Neural cell (in vitro differentiated cells): Measurements from ENCODE around the gene ZC3H12C. TPM values are rescaled to one million over a fixed set of nuclear protein-coding genes. Genes with fewer than 3 reads are reported as not detected.

Experiments
- H2AFZ ChIP-seq: fragments of 200-600, 300-800 bp; sonication (generic), shearing (Covaris generic); 2 replicates; pipeline ENCODE4 v1.6.0; 2014; ENCODE audit warnings: low read depth, mild to moderate bottlenecking, antibody characterized with exemption, low read length, moderate library complexity
- H3F3A ChIP-seq: fragments of 200-600 bp; shearing (Covaris generic); 2 replicates; pipeline ENCODE4 v1.6.1; 2016; ENCODE audit warnings: mild to moderate bottlenecking, moderate library complexity, mixed read lengths, antibody characterized with exemption, low read length; ENCODE audit not compliant: insufficient read depth, poor library complexity, severe bottlenecking
- H3K27ac ChIP-seq: fragments of 200-600, 300-800 bp; sonication (generic), shearing (Covaris generic); 2 replicates; pipeline ENCODE4 v1.5.1; 2014; ENCODE audit warnings: mild to moderate bottlenecking, low read length, moderate library complexity
- H3K27me3 ChIP-seq: fragments of 300-800, 200-600 bp; sonication (generic), shearing (Covaris generic); 2 replicates; pipeline ENCODE4 v1.6.0; 2014; ENCODE audit warnings: mild to moderate bottlenecking, low read depth, low read length, moderate library complexity; ENCODE audit not compliant: insufficient read depth
- H3K36me3 ChIP-seq: fragments of 300-800, 200-600 bp; sonication (generic), shearing (Covaris generic); 2 replicates; pipeline ENCODE4 v1.5.1; 2014; ENCODE audit warnings: mild to moderate bottlenecking, antibody characterized with exemption, low read length, moderate library complexity; ENCODE audit not compliant: insufficient read depth
- H3K4me2 ChIP-seq: fragments of 300-800, 200-600 bp; sonication (generic), shearing (Covaris generic); 2 replicates; pipeline ENCODE4 v1.6.0; 2014; ENCODE audit warnings: mild to moderate bottlenecking, low read length
- H3K4me3 ChIP-seq: fragments of 300-800, 200-600 bp; sonication (generic), shearing (Covaris generic); 2 replicates; pipeline ENCODE4 v1.5.1; 2014; ENCODE audit warnings: mild to moderate bottlenecking, low read length, moderate library complexity
- H3K79me2 ChIP-seq: fragments of 200-600 bp; shearing (Covaris generic); replicated peaks from 2 replicates; pipeline ENCODE4 v1.6.0; 2014; ENCODE audit warnings: mild to moderate bottlenecking, low read length, moderate library complexity; ENCODE audit not compliant: insufficient read depth
- H3K9ac ChIP-seq: fragments of 300-800, 200-600 bp; sonication (generic), shearing (Covaris generic); 2 replicates; pipeline ENCODE4 v1.6.1; 2016; ENCODE audit warnings: mild to moderate bottlenecking, low read length, mixed read lengths
- H3K9me2 ChIP-seq: fragments of 200-600 bp; shearing (Covaris generic); 2 replicates; pipeline ENCODE4 v1.6.1; 2016; ENCODE audit warnings: mild to moderate bottlenecking, low read length, mixed read lengths; ENCODE audit not compliant: insufficient read depth
- H3K9me3 ChIP-seq: fragments of 200-600, 300-800 bp; sonication (generic), shearing (Covaris generic); 2 replicates; pipeline ENCODE4 v1.6.1; 2016; ENCODE audit warnings: mild to moderate bottlenecking, mixed run types, low read length, moderate library complexity, mixed read lengths
- H4K20me1 ChIP-seq: fragments of 200-600 bp; shearing (Covaris generic); 2 replicates; pipeline ENCODE4 v1.6.1; 2016; ENCODE audit warnings: mild to moderate bottlenecking, mixed run types; ENCODE audit not compliant: insufficient read depth
- CTCF ChIP-seq: fragments of 450-650 bp; IDR thresholded peaks from 2 replicates; pipeline ENCODE4 v1.5.1; 2014; ENCODE audit warnings: antibody characterized with exemption, mild to moderate bottlenecking, moderate library complexity; ENCODE audit not compliant: poor library complexity, severe bottlenecking
- EP300 ChIP-seq: fragments of 450-650 bp; conservative IDR thresholded peaks from 2 replicates; pipeline ENCODE4 v1.6.1; 2014; ENCODE audit warnings: antibody characterized with exemption, mild to moderate bottlenecking, moderate library complexity; ENCODE audit not compliant: poor library complexity, severe bottlenecking
- EZH2 ChIP-seq: fragments of 200-600, 300-800 bp; shearing (Covaris generic), sonication (generic); IDR thresholded peaks from 2 replicates; pipeline ENCODE4 v1.6.1; 2014; ENCODE audit warnings: antibody characterized with exemption, low read length, borderline replicate concordance, mild to moderate bottlenecking; ENCODE audit not compliant: insufficient read depth, poor library complexity, severe bottlenecking
- MXI1 ChIP-seq: fragments of 450-650 bp; conservative IDR thresholded peaks from 2 replicates; pipeline ENCODE4 v1.6.1; 2014; ENCODE audit warnings: antibody characterized with exemption, mild to moderate bottlenecking; ENCODE audit not compliant: poor library complexity, severe bottlenecking
- POLR2AphosphoS5 ChIP-seq: IDR thresholded peaks from 2 replicates; pipeline ENCODE4 v1.6.1; 2012
- RAD21 ChIP-seq: fragments of 450-650 bp; conservative IDR thresholded peaks from 2 replicates; pipeline ENCODE4 v1.6.1; 2014; ENCODE audit warnings: antibody characterized with exemption, mild to moderate bottlenecking, moderate library complexity
- REST ChIP-seq: IDR thresholded peaks from 2 replicates; pipeline ENCODE4 v1.6.1; 2012; ENCODE audit warnings: borderline replicate concordance
- SMC3 ChIP-seq: fragments of 450-650 bp; conservative IDR thresholded peaks from 2 replicates; pipeline ENCODE4 v1.6.1; 2014; ENCODE audit warnings: antibody characterized with exemption, mild to moderate bottlenecking, moderate library complexity; ENCODE audit not compliant: poor library complexity
- TAF1 ChIP-seq: IDR thresholded peaks from 2 replicates; pipeline ENCODE4 v1.6.1; 2012; ENCODE audit warnings: low read depth
- polyA plus RNA-seq: library from polyadenylated mRNA; depleted of rRNA; stranded (reverse); fragments of >200 nt; gene quantifications from 2 replicates; pipeline ENCODE4 v1.2.3, GENCODE V29; 2014

ZC3H12C gene
- polyA plus RNA-seq, 1 donor from 2014 or later: 15.1 TPM

- no peak overlapping the region for H3K27ac ChIP-seq
- no peak overlapping the region for H2AFZ ChIP-seq
- H3K9me2 ChIP-seq: no peaks in the 10 kb centered on the region
- H3K9me3 ChIP-seq: no peaks in the 10 kb centered on the region
- no peaks in the 10 kb centered on the region for H3K27me3 ChIP-seq
- no peak overlapping the region for H3K4me3 ChIP-seq
- no peak overlapping the region for H3K9ac ChIP-seq
- peaks cover 7% of the 10 kb centered on the region for H3K36me3 ChIP-seq
- H3K79me2 ChIP-seq: peaks cover 17% of the 10 kb centered on the region
- TF ChIP-seq EP300 (no peak), RAD21 (no peak)
- H3F3A ChIP-seq: no peaks in the 10 kb centered on the region
- H4K20me1 ChIP-seq: no peaks in the 10 kb centered on the region
- no peak overlapping the region for H3K4me2 ChIP-seq
Observed at GRCh38 chr11:110158317-110159200, 65.4 kb downstream of the ZC3H12C start.

DNA sequence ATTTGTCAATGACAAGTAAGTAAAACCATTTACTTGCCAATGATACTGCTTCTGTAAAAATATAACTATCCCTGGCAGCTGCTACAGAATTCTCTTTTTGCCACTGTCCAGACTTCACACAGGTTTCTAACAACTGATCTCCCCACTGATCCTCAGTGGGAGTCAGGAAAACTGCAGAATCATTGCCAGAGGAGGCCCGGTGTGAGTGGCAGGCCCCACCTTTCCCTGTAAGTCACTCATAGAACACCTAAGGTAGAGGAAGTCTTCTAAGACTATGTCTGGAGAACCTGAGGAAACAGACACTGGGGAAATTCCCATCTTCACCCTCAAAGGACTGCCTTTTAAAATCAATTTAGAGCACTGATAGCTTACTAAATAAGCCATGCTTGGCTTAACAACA lies 66.3 kb downstream of the ZC3H12C start:
- Histone ChIP-seq H3K36me3 (peaks cover 7% of the 10 kb centered on the region), H3K27ac (no peak overlapping the region), H3K9ac (no peak overlapping the region), H3K9me3 (no peaks in the 10 kb centered on the region), H3K9me2 (no peaks in the 10 kb centered on the region), H3K4me2 (no peak overlapping the region), H2AFZ (no peak overlapping the region), H3K4me3 (no peak overlapping the region), H4K20me1 (no peaks in the 10 kb centered on the region), H3F3A (no peaks in the 10 kb centered on the region), H3K27me3 (no peaks in the 10 kb centered on the region), H3K79me2 (peaks cover 11% of the 10 kb centered on the region)
- TF ChIP-seq RAD21: no peak
- TF ChIP-seq REST: no peak
- TF ChIP-seq EZH2: no peak
- no peak for TF ChIP-seq SMC3
- no peak for TF ChIP-seq POLR2AphosphoS5
- TF ChIP-seq TAF1: no peak
- no peak for TF ChIP-seq MXI1
- TF ChIP-seq CTCF: no peak
- TF ChIP-seq EP300: no peak
